IMR-90 (cell line): ENCODE measurements around the gene S100A11. TPM values are rescaled to one million over a fixed set of nuclear protein-coding genes. Genes with fewer than 3 reads are reported as not detected.

Experiments
- ATAC-seq: fragments of 200-7000 bp; cut with Tn5 transposase; 2 replicates; pipeline ENCODE4 v1.9.1; 2020; ENCODE audit warnings: low read depth, mild to moderate bottlenecking, moderate library complexity
- BruUV-seq: library from RNA; stranded (reverse); fragments of 400-500 nt; replicated peaks from 2 replicates; lab custom pipeline; 2021; lab: Mats Ljungman, UMichigan
- CTCF ChIA-PET: fragments of 300-600 bp; formaldehyde crosslinking; extraction: SDS; loops from one replicate; lab custom pipeline; 2021; ENCODE audit warnings: antibody characterized with exemption; lab: Yijun Ruan, JAX
- POLR2A ChIA-PET: fragments of 300-600 bp; sonication (Branson Sonifier 250); formaldehyde crosslinking; loops from one replicate; lab custom pipeline; 2022; ENCODE audit warnings: antibody characterized with exemption; ENCODE audit not compliant: unreplicated experiment; lab: Charles Lee
- DNase-seq: peaks from one replicate; pipeline ENCODE4 v3.0.0; 2013
- H2AFZ ChIP-seq: replicated peaks from 2 replicates; pipeline ENCODE3; 2013; ENCODE audit warnings: low read length, mild to moderate bottlenecking; ENCODE audit not compliant: poor library complexity
- H2AK5ac ChIP-seq: 2 replicates; pipeline ENCODE4 v1.6.1; 2013; ENCODE audit warnings: low read depth, low read length, inconsistent platforms
- H2AK9ac ChIP-seq: replicated peaks from 2 replicates; pipeline ENCODE3; 2013; ENCODE audit warnings: mild to moderate bottlenecking, low read depth, low read length, moderate library complexity; ENCODE audit not compliant: poor library complexity
- H2BK120ac ChIP-seq: 2 replicates; pipeline ENCODE4 v1.6.1; 2013; ENCODE audit warnings: low read depth, low read length, inconsistent platforms
- H2BK15ac ChIP-seq: 3 replicates; pipeline ENCODE4 v1.6.1; 2013; ENCODE audit warnings: low read depth, low read length, inconsistent platforms
- H2BK20ac ChIP-seq: 2 replicates; pipeline ENCODE4 v1.6.1; 2013; ENCODE audit warnings: low read depth, mild to moderate bottlenecking, inconsistent platforms, low read length, moderate library complexity
- H2BK5ac ChIP-seq: 2 replicates; pipeline ENCODE4 v1.6.1; 2013; ENCODE audit warnings: mild to moderate bottlenecking, low read depth, low read length, inconsistent platforms; ENCODE audit not compliant: poor library complexity, severe bottlenecking
- H3K14ac ChIP-seq: replicated peaks from 2 replicates; pipeline ENCODE4 v1.6.1; 2013; ENCODE audit warnings: low read depth, low read length, inconsistent platforms
- H3K18ac ChIP-seq: 2 replicates; pipeline ENCODE4 v1.6.1; 2013; ENCODE audit warnings: low read depth, low read length, control low read depth
- H3K23ac ChIP-seq: 2 replicates; pipeline ENCODE4 v1.6.1; 2013; ENCODE audit warnings: low read depth, low read length, inconsistent platforms
- H3K27ac ChIP-seq: 2 replicates; pipeline ENCODE4 v1.5.1; 2013; ENCODE audit warnings: mild to moderate bottlenecking, control low read depth, low read length; ENCODE audit not compliant: insufficient read depth
- H3K27me3 ChIP-seq: 2 replicates; pipeline ENCODE4 v1.6.1; 2013; ENCODE audit warnings: low read length; ENCODE audit not compliant: control insufficient read depth, insufficient read depth
- H3K36me3 ChIP-seq: 2 replicates; pipeline ENCODE4 v1.6.1; 2013; ENCODE audit warnings: low read length, mixed read lengths; ENCODE audit not compliant: control insufficient read depth, insufficient read depth
- H3K4ac ChIP-seq: 2 replicates; pipeline ENCODE4 v1.6.1; 2013; ENCODE audit warnings: low read depth, low read length, inconsistent platforms
- H3K4me1 ChIP-seq: 2 replicates; pipeline ENCODE4 v1.6.1; 2013; ENCODE audit warnings: low read length, mixed read lengths; ENCODE audit not compliant: control insufficient read depth, insufficient read depth
- H3K4me2 ChIP-seq: 2 replicates; pipeline ENCODE4 v1.6.1; 2013; ENCODE audit warnings: low read depth, mild to moderate bottlenecking, control low read depth, low read length, moderate library complexity
- H3K4me3 ChIP-seq: 2 replicates; pipeline ENCODE4 v1.5.1; 2013; ENCODE audit warnings: low read depth, mild to moderate bottlenecking, control low read depth, low read length, moderate library complexity; ENCODE audit not compliant: insufficient read depth
- H3K56ac ChIP-seq: 2 replicates; pipeline ENCODE4 v1.6.1; 2013; ENCODE audit warnings: low read length, inconsistent platforms; ENCODE audit not compliant: insufficient read depth; ENCODE audit errors: extremely low read depth
- H3K79me1 ChIP-seq, 2 experiments: 2 replicates each; pipeline ENCODE4 v1.6.1; 2013; ENCODE audit warnings: low read length in 2 of 2, inconsistent platforms in 1 of 2, low read depth in 1 of 2
- H3K9ac ChIP-seq: 2 replicates; pipeline ENCODE4 v1.6.1; 2013; ENCODE audit warnings: low read depth, low read length, control low read depth
- H3K9me1 ChIP-seq: 2 replicates; pipeline ENCODE4 v1.6.1; 2013; ENCODE audit warnings: low read length, inconsistent platforms; ENCODE audit not compliant: insufficient read depth
- H3K9me3 ChIP-seq: 2 replicates; pipeline ENCODE4 v1.6.1; 2013; ENCODE audit warnings: low read length; ENCODE audit not compliant: control insufficient read depth, insufficient read depth
- H4K20me1 ChIP-seq: 2 replicates; pipeline ENCODE4 v1.6.1; 2013; ENCODE audit warnings: low read length, inconsistent platforms; ENCODE audit not compliant: insufficient read depth
- H4K5ac ChIP-seq: 2 replicates; pipeline ENCODE4 v1.6.1; 2013; ENCODE audit warnings: mild to moderate bottlenecking, low read depth, low read length, control low read depth
- H4K8ac ChIP-seq, 2 experiments: 2 replicates each; pipeline ENCODE4 v1.6.1; 2013; ENCODE audit warnings: low read depth in 2 of 2, low read length in 2 of 2, control low read depth in 1 of 2, inconsistent platforms in 1 of 2
- H4K91ac ChIP-seq: 2 replicates; pipeline ENCODE4 v1.6.1; 2013; ENCODE audit warnings: low read depth, low read length, inconsistent platforms; ENCODE audit not compliant: insufficient read depth
- BHLHE40 ChIP-seq: fragments of 150-350 bp; IDR thresholded peaks from 2 replicates; pipeline ENCODE4 v1.6.1; 2016; ENCODE audit warnings: mild to moderate bottlenecking, low read depth, low read length
- CEBPB ChIP-seq: IDR thresholded peaks from 2 replicates; pipeline ENCODE4 v1.6.1; 2012; ENCODE audit warnings: low read depth, low read length, improper control_type of control experiment
- CHD1 ChIP-seq: IDR thresholded peaks from 2 replicates; pipeline ENCODE4 v1.6.1; 2012; ENCODE audit warnings: low read depth, low read length, improper control_type of control experiment
- FOS ChIP-seq: fragments of 150-350 bp; IDR thresholded peaks from 2 replicates; pipeline ENCODE4 v1.6.1; 2016; ENCODE audit warnings: low read depth, low read length
- MAFK ChIP-seq: IDR thresholded peaks from 2 replicates; pipeline ENCODE4 v1.6.1; 2012; ENCODE audit warnings: low read depth, low read length, improper control_type of control experiment
- MAZ ChIP-seq: IDR thresholded peaks from 2 replicates; pipeline ENCODE4 v1.6.1; 2012; ENCODE audit warnings: low read depth, mild to moderate bottlenecking, low read length, improper control_type of control experiment, moderate library complexity, borderline replicate concordance
- MXI1 ChIP-seq: IDR thresholded peaks from 2 replicates; pipeline ENCODE4 v1.6.1; 2012; ENCODE audit warnings: low read depth, mild to moderate bottlenecking, low read length, moderate library complexity, borderline replicate concordance
- NFE2L2 ChIP-seq: fragments of 150-350 bp; IDR thresholded peaks from 2 replicates; pipeline ENCODE4 v1.6.1; 2016; ENCODE audit warnings: low read depth, mild to moderate bottlenecking, low read length
- POLR2A ChIP-seq: IDR thresholded peaks from 2 replicates; pipeline ENCODE4 v1.6.1; 2012; ENCODE audit warnings: mild to moderate bottlenecking, low read depth, low read length
- RAD21 ChIP-seq: IDR thresholded peaks from 2 replicates; pipeline ENCODE4 v1.6.1; 2012; ENCODE audit warnings: low read length, improper control_type of control experiment
- RCOR1 ChIP-seq: IDR thresholded peaks from 2 replicates; pipeline ENCODE4 v1.6.1; 2012; ENCODE audit warnings: mild to moderate bottlenecking, low read length, improper control_type of control experiment; ENCODE audit not compliant: insufficient replicate concordance
- RFX5 ChIP-seq: IDR thresholded peaks from 2 replicates; pipeline ENCODE4 v1.8.0; 2012; ENCODE audit warnings: low read depth, mild to moderate bottlenecking, low read length, moderate library complexity
- SMC3 ChIP-seq: fragments of 150-350 bp; IDR thresholded peaks from 2 replicates; pipeline ENCODE4 v1.6.1; 2016; ENCODE audit warnings: low read depth, mild to moderate bottlenecking, antibody characterized with exemption, low read length, moderate library complexity
- WGBS, 2 experiments: methylation state at CpG; one replicate each; pipeline versions ENCODE4 v1.1.5 to v1.1.7; 2013; ENCODE audit warnings: missing lambda C conversion rate in 2 of 2; ENCODE audit not compliant: insufficient read length in 1 of 2; ENCODE audit errors: extremely low coverage in 2 of 2; 5-methylcytosine and 5-hydroxymethylcytosine counted together
- dilution Hi-C: fragments of 300-500 bp; cut with HindIII; formaldehyde crosslinking; loops from one replicate; pipeline ENCODE4 v1.14.3; 2018; ENCODE audit warnings: low sequenced_read_pairs; ENCODE audit not compliant: unreplicated experiment
- in situ Hi-C: fragments of 300-500 bp; cut with MboI; formaldehyde crosslinking; loops from 3 replicates; pipeline ENCODE4 v1.14.3; 2019; ENCODE audit warnings: low sequenced_read_pairs, inconsistent platforms, mixed read lengths
- intact Hi-C: fragments of 100-400 bp; cut with micrococcal nuclease; formaldehyde crosslinking; loops from 2 replicates; pipeline ENCODE4 v1.10.0; 2022
- polyA plus RNA-seq, 3 experiments: library from polyadenylated mRNA; depleted of rRNA; stranded (reverse); fragments of >200 nt; gene quantifications; 2 replicates each; pipeline ENCODE4 v1.2.3, GENCODE V29; 2012; ENCODE audit warnings: low replicate concordance in 1 of 3
- total RNA-seq: library from RNA; depleted of rRNA; stranded (reverse); fragments of >200 nt; gene quantifications from 2 replicates; pipeline ENCODE4 v1.2.3, GENCODE V29; 2012
- TF ChIP-seq, protein P1 (sequence below): fragments of 150-350 bp; IDR thresholded peaks from 2 replicates; pipeline ENCODE4 v1.6.1; 2016; ENCODE audit warnings: low read depth, mild to moderate bottlenecking, low read length, moderate library complexity, borderline replicate concordance
- TF ChIP-seq, protein P2 (sequence below): fragments of 150-350 bp; IDR thresholded peaks from 2 replicates; pipeline ENCODE4 v1.6.1; 2017; ENCODE audit warnings: mild to moderate bottlenecking, antibody characterized with exemption, low read length, low read depth
- TF ChIP-seq, protein P3 (sequence below): conservative IDR thresholded peaks from 2 replicates; pipeline ENCODE4 v1.5.1; 2012; ENCODE audit warnings: mild to moderate bottlenecking, low read depth, low read length, improper control_type of control experiment

S100A11 gene
- total and polyA plus RNA-seq, 2 of the 4 experiments (the other 2 are of a cell fraction) = 167 to 1,402 TPM

DNA sequence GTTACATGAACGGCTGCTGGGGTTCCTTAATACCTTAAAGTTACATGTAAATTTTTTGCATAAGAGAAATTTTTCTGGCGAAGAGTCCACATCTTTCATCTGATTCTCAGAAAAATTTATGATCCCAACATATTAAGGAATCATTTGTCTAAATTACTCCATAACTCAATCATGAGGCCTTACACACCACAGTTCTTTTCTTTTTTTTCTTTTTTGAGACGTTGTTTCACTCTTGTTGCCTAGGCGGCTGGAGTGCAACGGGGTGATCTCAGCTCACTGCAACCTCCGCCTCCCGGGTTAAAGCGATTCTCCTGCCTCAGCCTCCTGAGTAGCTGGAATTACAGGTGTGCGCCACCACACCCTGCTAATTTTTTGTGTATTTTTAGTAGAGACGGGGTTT, 2.1 kb upstream of the S100A11 start:
- POLR2A ChIA-PET = no interaction called here
- Histone ChIP-seq H3K79me1 (peaks cover 4 to 10% of the 10 kb centered on the region in 2 experiments; a peak in 3 of 4 replicates), H3K18ac (no peak overlapping the region), H3K4me1 (peaks cover 5% of the 10 kb centered on the region), H2BK120ac (no peak overlapping the region), H3K9me1 (no peaks in the 10 kb centered on the region; the same call in 1 of the 2 replicates), H3K9me3 (no peaks in the 10 kb centered on the region), H3K27me3 (peaks cover 26% of the 10 kb centered on the region), H3K14ac (no peak overlapping the region), H3K9ac (no peak overlapping the region), H3K4me2 (no peak overlapping the region), H4K91ac (no peak overlapping the region), H2BK20ac (no peak overlapping the region), H2BK5ac (no peak overlapping the region), H3K36me3 (peaks cover under 1% of the 10 kb centered on the region; the same call in 1 of the 2 replicates), H4K20me1 (peaks cover 12% of the 10 kb centered on the region), H2AK5ac (no peak overlapping the region), H3K27ac (no peak overlapping the region), H2AK9ac (no peak overlapping the region), H3K56ac (no peak overlapping the region), H3K4ac (no peak overlapping the region), H4K5ac (no peak overlapping the region), H2BK15ac (no peak overlapping the region), H3K4me3 (no peak overlapping the region), H3K23ac (no peak overlapping the region), H2AFZ (no peak overlapping the region), H4K8ac (no peak overlapping the region)
- TF ChIP-seq, protein P1, sequence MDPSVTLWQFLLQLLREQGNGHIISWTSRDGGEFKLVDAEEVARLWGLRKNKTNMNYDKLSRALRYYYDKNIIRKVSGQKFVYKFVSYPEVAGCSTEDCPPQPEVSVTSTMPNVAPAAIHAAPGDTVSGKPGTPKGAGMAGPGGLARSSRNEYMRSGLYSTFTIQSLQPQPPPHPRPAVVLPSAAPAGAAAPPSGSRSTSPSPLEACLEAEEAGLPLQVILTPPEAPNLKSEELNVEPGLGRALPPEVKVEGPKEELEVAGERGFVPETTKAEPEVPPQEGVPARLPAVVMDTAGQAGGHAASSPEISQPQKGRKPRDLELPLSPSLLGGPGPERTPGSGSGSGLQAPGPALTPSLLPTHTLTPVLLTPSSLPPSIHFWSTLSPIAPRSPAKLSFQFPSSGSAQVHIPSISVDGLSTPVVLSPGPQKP = no peak
- TF ChIP-seq FOS (no peak), MAFK (no peak), BHLHE40 (no peak), POLR2A (no peak), RCOR1 (no peak), MXI1 (no peak), NFE2L2 (no peak), CEBPB (no peak), RAD21 (no peak), CHD1 (no peak), SMC3 (no peak), RFX5 (no peak), MAZ (no peak)
- TF ChIP-seq, protein P2, sequence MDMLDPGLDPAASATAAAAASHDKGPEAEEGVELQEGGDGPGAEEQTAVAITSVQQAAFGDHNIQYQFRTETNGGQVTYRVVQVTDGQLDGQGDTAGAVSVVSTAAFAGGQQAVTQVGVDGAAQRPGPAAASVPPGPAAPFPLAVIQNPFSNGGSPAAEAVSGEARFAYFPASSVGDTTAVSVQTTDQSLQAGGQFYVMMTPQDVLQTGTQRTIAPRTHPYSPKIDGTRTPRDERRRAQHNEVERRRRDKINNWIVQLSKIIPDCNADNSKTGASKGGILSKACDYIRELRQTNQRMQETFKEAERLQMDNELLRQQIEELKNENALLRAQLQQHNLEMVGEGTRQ = no peak
- TF ChIP-seq, protein P3, sequence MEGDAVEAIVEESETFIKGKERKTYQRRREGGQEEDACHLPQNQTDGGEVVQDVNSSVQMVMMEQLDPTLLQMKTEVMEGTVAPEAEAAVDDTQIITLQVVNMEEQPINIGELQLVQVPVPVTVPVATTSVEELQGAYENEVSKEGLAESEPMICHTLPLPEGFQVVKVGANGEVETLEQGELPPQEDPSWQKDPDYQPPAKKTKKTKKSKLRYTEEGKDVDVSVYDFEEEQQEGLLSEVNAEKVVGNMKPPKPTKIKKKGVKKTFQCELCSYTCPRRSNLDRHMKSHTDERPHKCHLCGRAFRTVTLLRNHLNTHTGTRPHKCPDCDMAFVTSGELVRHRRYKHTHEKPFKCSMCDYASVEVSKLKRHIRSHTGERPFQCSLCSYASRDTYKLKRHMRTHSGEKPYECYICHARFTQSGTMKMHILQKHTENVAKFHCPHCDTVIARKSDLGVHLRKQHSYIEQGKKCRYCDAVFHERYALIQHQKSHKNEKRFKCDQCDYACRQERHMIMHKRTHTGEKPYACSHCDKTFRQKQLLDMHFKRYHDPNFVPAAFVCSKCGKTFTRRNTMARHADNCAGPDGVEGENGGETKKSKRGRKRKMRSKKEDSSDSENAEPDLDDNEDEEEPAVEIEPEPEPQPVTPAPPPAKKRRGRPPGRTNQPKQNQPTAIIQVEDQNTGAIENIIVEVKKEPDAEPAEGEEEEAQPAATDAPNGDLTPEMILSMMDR = no peak
- ATAC-seq = no peak
- intact Hi-C loops (no loop called here), dilution Hi-C loops (no loop called here), in situ Hi-C loops (no loop called here)
- no TSS peak for BruUV-seq
- CTCF ChIA-PET = no interaction called here
- 82% methylated on average over 3 of the region's 10 CpGs; no CpG with 5 or more reads in 1 of the 2 experiments for WGBS, 2 experiments
- no peak for DNase-seq
